ENCODE results near the gene CFAP210. TPM values are rescaled to one million over a fixed set of nuclear protein-coding genes. Genes with fewer than 3 reads are reported as not detected.
A peak's percentile ranks its signal among the peaks of the same experiment; 100 is the strongest.

Gene CFAP210
- total RNA-seq, 5 donors from 2014 or later (not counting 1 experiment from before 2014, with no cell fraction given) = 0.35 to 0.96 TPM; not detected in 3

GRCh38 chr2:169673106-169673505, 21.1 kb downstream of the CFAP210 start:
- no peak for ATAC-seq (replicated peaks in 1 of 4)
- Histone ChIP-seq H3K9me3 (no peaks in the 10 kb centered on the region), H3K36me3 (ENCODE audit: control insufficient read depth in 2 of 2, extremely low read depth in 1 of 2, insufficient read depth in 1 of 2, low read length in 1 of 2) (no peaks in the 10 kb centered on the region), H3K27ac (ENCODE audit: low read length) (no peak overlapping the region), H3K4me1 (ENCODE audit: control insufficient read depth in 1 of 2, extremely low read depth in 1 of 2, insufficient read depth in 2 of 2, low read length in 2 of 2) (no peaks in the 10 kb centered on the region), H3K4me3 (ENCODE audit: control insufficient read depth in 1 of 2, extremely low read depth in 1 of 2, low read length in 1 of 2) (no peak overlapping the region), H3K27me3 (replicated peaks in 1 of 2; ENCODE audit: control insufficient read depth in 2 of 2, extremely low read depth in 1 of 2, insufficient read depth in 2 of 2, low read length in 1 of 2) (peaks cover 0 to 11% of the 10 kb centered on the region in 2 experiments)
- Mint-ChIP-seq H3K9me3 (no peaks in the 10 kb centered on the region), H3K4me3 (no peak overlapping the region), H3K27me3 (peaks cover 2 to 4% of the 10 kb centered on the region in 2 donors), H3K36me3 (no peaks in the 10 kb centered on the region), H3K27ac (no peak overlapping the region), H3K4me1 (no peaks in the 10 kb centered on the region)
- POLR2A ChIA-PET = no interaction called here
- CTCF ChIA-PET = no interaction called here
- no peak for DNase-seq
- 60% methylated on average over 1 of the region's 3 CpGs for WGBS (ENCODE audit: insufficient coverage)

GRCh38 chr2:169672406-169672805, 21.8 kb downstream of the CFAP210 start:
- Mint-ChIP-seq H3K9me3 (no peaks in the 10 kb centered on the region), H3K4me3 (no peak overlapping the region), H3K27ac (no peak overlapping the region), H3K27me3 (peaks cover 2 to 4% of the 10 kb centered on the region in 2 donors), H3K36me3 (no peaks in the 10 kb centered on the region), H3K4me1 (no peaks in the 10 kb centered on the region)
- no peak for ATAC-seq (replicated peaks in 1 of 4)
- ChIA-PET CTCF (no interaction called here), POLR2A (no interaction called here)
- Histone ChIP-seq H3K27me3 (replicated peaks in 1 of 2; ENCODE audit: control insufficient read depth in 2 of 2, extremely low read depth in 1 of 2, insufficient read depth in 2 of 2, low read length in 1 of 2) (peaks cover 0 to 11% of the 10 kb centered on the region in 2 experiments), H3K4me1 (ENCODE audit: control insufficient read depth in 1 of 2, extremely low read depth in 1 of 2, insufficient read depth in 2 of 2, low read length in 2 of 2) (no peaks in the 10 kb centered on the region), H3K4me3 (ENCODE audit: control insufficient read depth in 1 of 2, extremely low read depth in 1 of 2, low read length in 1 of 2) (no peak overlapping the region), H3K27ac (ENCODE audit: low read length) (no peak overlapping the region), H3K36me3 (ENCODE audit: control insufficient read depth in 2 of 2, extremely low read depth in 1 of 2, insufficient read depth in 1 of 2, low read length in 1 of 2) (no peaks in the 10 kb centered on the region), H3K9me3 (no peaks in the 10 kb centered on the region)
- 48% methylated on average over 5 of the region's 6 CpGs for WGBS (ENCODE audit: insufficient coverage)
- no peak for DNase-seq

GRCh38 chr2:169670937-169671336, 23.3 kb downstream of the CFAP210 start:
- H3K36me3 Mint-ChIP-seq = no peaks in the 10 kb centered on the region
- no peak overlapping the region for H3K27ac Mint-ChIP-seq
- ChIA-PET POLR2A (no interaction called here), CTCF (interaction anchor here in 1 of 2 donors (0.5 to 0.6 kb wide), 2 partner anchors 20 to 150 kb away, joined by 3 to 6 read pairs; no protein-coding TSS in a partner anchor)
- no peak for DNase-seq
- Histone ChIP-seq H3K27me3 (replicated peaks in 1 of 2; ENCODE audit: control insufficient read depth in 2 of 2, extremely low read depth in 1 of 2, insufficient read depth in 2 of 2, low read length in 1 of 2) (peaks cover 0 to 11% of the 10 kb centered on the region in 2 experiments), H3K4me3 (ENCODE audit: control insufficient read depth in 1 of 2, extremely low read depth in 1 of 2, low read length in 1 of 2) (no peak overlapping the region), H3K4me1 (ENCODE audit: control insufficient read depth in 1 of 2, extremely low read depth in 1 of 2, insufficient read depth in 2 of 2, low read length in 2 of 2) (no peaks in the 10 kb centered on the region), H3K27ac (ENCODE audit: low read length) (no peak overlapping the region), H3K9me3 (no peaks in the 10 kb centered on the region), H3K36me3 (ENCODE audit: control insufficient read depth in 2 of 2, extremely low read depth in 1 of 2, insufficient read depth in 1 of 2, low read length in 1 of 2) (no peaks in the 10 kb centered on the region)
- H3K27me3 Mint-ChIP-seq = peaks cover 0 to 4% of the 10 kb centered on the region in 2 donors
- 100% methylated on average over 3 of the region's 4 CpGs for WGBS (ENCODE audit: insufficient coverage)
- no peak for ATAC-seq (replicated peaks in 1 of 4)
- H3K9me3 Mint-ChIP-seq = no peaks in the 10 kb centered on the region
- H3K4me3 Mint-ChIP-seq = no peak overlapping the region
- H3K4me1 Mint-ChIP-seq = no peaks in the 10 kb centered on the region

- Histone ChIP-seq H3K27ac (ENCODE audit: low read length) (no peak overlapping the region), H3K36me3 (ENCODE audit: control insufficient read depth in 2 of 2, extremely low read depth in 1 of 2, insufficient read depth in 1 of 2, low read length in 1 of 2) (no peaks in the 10 kb centered on the region), H3K4me1 (ENCODE audit: control insufficient read depth in 1 of 2, extremely low read depth in 1 of 2, insufficient read depth in 2 of 2, low read length in 2 of 2) (no peaks in the 10 kb centered on the region), H3K27me3 (replicated peaks in 1 of 2; ENCODE audit: control insufficient read depth in 2 of 2, extremely low read depth in 1 of 2, insufficient read depth in 2 of 2, low read length in 1 of 2) (peaks cover 0 to 8% of the 10 kb centered on the region in 2 experiments), H3K9me3 (no peaks in the 10 kb centered on the region), H3K4me3 (ENCODE audit: control insufficient read depth in 1 of 2, extremely low read depth in 1 of 2, low read length in 1 of 2) (no peak overlapping the region)
- Mint-ChIP-seq H3K4me1 (no peaks in the 10 kb centered on the region), H3K27me3 (peaks cover 0 to 4% of the 10 kb centered on the region in 2 donors), H3K9me3 (no peaks in the 10 kb centered on the region), H3K27ac (no peak overlapping the region), H3K4me3 (no peak overlapping the region), H3K36me3 (no peaks in the 10 kb centered on the region)
- ATAC-seq (replicated peaks in 1 of 4) (no peak), DNase-seq (no peak)
- CTCF ChIA-PET = interaction anchor here in 1 of 2 donors (0.5 to 0.7 kb wide), 3 partner anchors 19 to 151 kb away, joined by 3 to 6 read pairs (median 4); no protein-coding TSS in a partner anchor
- POLR2A ChIA-PET = interaction anchor here in 1 of 2 donors (0.9 kb wide), 1 partner anchor 19 kb away, joined by 3 read pairs; no protein-coding TSS in a partner anchor
- WGBS (ENCODE audit: insufficient coverage) = no CpG with 5 or more reads among the region's 2 CpGs
Observed at GRCh38 chr2:169670215-169670651, 24.0 kb downstream of the CFAP210 start.

- no peak overlapping the region for H3K27ac Mint-ChIP-seq
- ChIA-PET CTCF (interaction anchor here in 1 of 2 donors (0.6 to 1.2 kb wide), 5 partner anchors 10 to 103 kb away, joined by 3 to 6 read pairs (median 3); no protein-coding TSS in a partner anchor), POLR2A (interaction anchor here in 1 of 2 donors (0.5 kb wide), 1 partner anchor 70 kb away, joined by 6 read pairs; no protein-coding TSS in a partner anchor)
Observed at GRCh38 chr2:169667583-169667982, 26.6 kb downstream of the CFAP210 start.

GRCh38 chr2:169664978-169665930, 29.0 kb downstream of the CFAP210 start:
- no peak overlapping the region for H3K27ac ChIP-seq (ENCODE audit: low read length)
- H3K36me3 Mint-ChIP-seq = no peaks in the 10 kb centered on the region
- H3K9me3 ChIP-seq = no peaks in the 10 kb centered on the region
- H3K36me3 ChIP-seq (ENCODE audit: control insufficient read depth in 2 of 2, extremely low read depth in 1 of 2, insufficient read depth in 1 of 2, low read length in 1 of 2) = no peaks in the 10 kb centered on the region
- no peaks in the 10 kb centered on the region for H3K4me1 ChIP-seq (ENCODE audit: control insufficient read depth in 1 of 2, extremely low read depth in 1 of 2, insufficient read depth in 2 of 2, low read length in 2 of 2)
- POLR2A ChIA-PET = interaction anchor here in 1 of 2 donors (0.5 kb wide), 1 partner anchor 1412 kb away, joined by 3 read pairs; no protein-coding TSS in a partner anchor
- no peak for ATAC-seq (replicated peaks in 1 of 4)
- 33% methylated on average over 1 of the region's 1 CpG for WGBS (ENCODE audit: insufficient coverage)
- no peaks in the 10 kb centered on the region for H3K27me3 ChIP-seq (replicated peaks in 1 of 2; ENCODE audit: control insufficient read depth in 2 of 2, extremely low read depth in 1 of 2, insufficient read depth in 2 of 2, low read length in 1 of 2)
- H3K4me3 Mint-ChIP-seq = no peak overlapping the region
- CTCF ChIA-PET = no interaction called here
- H3K27ac Mint-ChIP-seq = no peak overlapping the region
- no peak for DNase-seq
- peaks cover 0 to 2% of the 10 kb centered on the region in 2 donors for H3K27me3 Mint-ChIP-seq
- H3K4me1 Mint-ChIP-seq = no peaks in the 10 kb centered on the region
- no peak overlapping the region for H3K4me3 ChIP-seq (ENCODE audit: control insufficient read depth in 1 of 2, extremely low read depth in 1 of 2, low read length in 1 of 2)
- H3K9me3 Mint-ChIP-seq = no peaks in the 10 kb centered on the region

More at GRCh38 chr2:169667583-169667982, 26.6 kb downstream of the CFAP210 start:
- no peaks in the 10 kb centered on the region for H3K4me1 Mint-ChIP-seq
- H3K36me3 Mint-ChIP-seq = no peaks in the 10 kb centered on the region
- ATAC-seq (replicated peaks in 1 of 4) = no peak
- no peaks in the 10 kb centered on the region for H3K9me3 Mint-ChIP-seq
- Histone ChIP-seq H3K9me3 (no peaks in the 10 kb centered on the region), H3K4me3 (ENCODE audit: control insufficient read depth in 1 of 2, extremely low read depth in 1 of 2, low read length in 1 of 2) (no peak overlapping the region), H3K27ac (ENCODE audit: low read length) (no peak overlapping the region), H3K4me1 (ENCODE audit: control insufficient read depth in 1 of 2, extremely low read depth in 1 of 2, insufficient read depth in 2 of 2, low read length in 2 of 2) (no peaks in the 10 kb centered on the region), H3K27me3 (replicated peaks in 1 of 2; ENCODE audit: control insufficient read depth in 2 of 2, extremely low read depth in 1 of 2, insufficient read depth in 2 of 2, low read length in 1 of 2) (peaks cover 0 to 7% of the 10 kb centered on the region in 2 experiments), H3K36me3 (ENCODE audit: control insufficient read depth in 2 of 2, extremely low read depth in 1 of 2, insufficient read depth in 1 of 2, low read length in 1 of 2) (no peaks in the 10 kb centered on the region)
- no peaks in the 10 kb centered on the region for H3K27me3 Mint-ChIP-seq
- no peak overlapping the region for H3K4me3 Mint-ChIP-seq
- DNase-seq = peak in 1 of 35 experiments; percentile 8
- 50% methylated on average over 1 of the region's 2 CpGs for WGBS (ENCODE audit: insufficient coverage)
